ENCODE results near the gene AMH.

GRCh38 chr19:2268861-2269243 lies 19.7 kb downstream of the AMH start:
- TF ChIP-seq POLR2A (IDR thresholded peaks at IDR 0.05) (no peak), CTCF (IDR thresholded peaks at IDR 0.05) (no peak)

Measured in adrenal gland (tissue), 5 donors.